Astrocyte (in vitro differentiated cells and primary cell): ENCODE data around the gene LMO1. TPM values are rescaled to one million over a fixed set of nuclear protein-coding genes. Genes with fewer than 3 reads are reported as not detected.

Experiments
- DNase-seq: peaks from one replicate; pipeline ENCODE4 v3.0.0-alpha.2; 2010; ENCODE audit warnings: low read depth
- FAIRE-seq: peaks from 2 replicates; lab custom pipeline; 2011; peaks lifted over from hg19 to GRCh38; lab: Jason Lieb, UNC
- H2AFZ ChIP-seq: 2 replicates; pipeline ENCODE4 v1.6.0; 2012; ENCODE audit warnings: low read depth, low read length, inconsistent platforms
- H3K27ac ChIP-seq: 2 replicates; pipeline ENCODE4 v1.5.1; 2011; ENCODE audit warnings: low read depth, low read length, inconsistent platforms
- H3K27me3 ChIP-seq: 2 replicates; pipeline ENCODE4 v1.6.0; 2011; ENCODE audit warnings: low read length, inconsistent platforms; ENCODE audit not compliant: insufficient read depth
- H3K36me3 ChIP-seq: 2 replicates; pipeline ENCODE4 v1.5.1; 2011; ENCODE audit warnings: low read length, inconsistent platforms; ENCODE audit not compliant: insufficient read depth
- H3K4me1 ChIP-seq: 2 replicates; pipeline ENCODE4 v1.5.1; 2011; ENCODE audit warnings: low read length, inconsistent platforms; ENCODE audit not compliant: insufficient read depth
- H3K4me2 ChIP-seq: 2 replicates; pipeline ENCODE4 v1.6.0; 2012; ENCODE audit warnings: low read length, inconsistent platforms
- H3K4me3 ChIP-seq: 2 replicates; pipeline ENCODE4 v1.5.1; 2011; ENCODE audit warnings: low read depth, mild to moderate bottlenecking, low read length, inconsistent platforms; ENCODE audit not compliant: insufficient read depth
- H3K79me2 ChIP-seq: 2 replicates; pipeline ENCODE4 v1.6.0; 2012; ENCODE audit warnings: mild to moderate bottlenecking, low read length, inconsistent platforms; ENCODE audit not compliant: insufficient read depth
- H3K9ac ChIP-seq: 2 replicates; pipeline ENCODE4 v1.6.0; 2012; ENCODE audit warnings: mild to moderate bottlenecking, low read length, inconsistent platforms
- H3K9me3 ChIP-seq: 2 replicates; pipeline ENCODE4 v1.5.1; 2012; ENCODE audit warnings: low read depth, mild to moderate bottlenecking, low read length, inconsistent platforms; ENCODE audit not compliant: insufficient read depth
- H4K20me1 ChIP-seq: 2 replicates; pipeline ENCODE4 v1.6.0; 2012; ENCODE audit warnings: low read length, inconsistent platforms; ENCODE audit not compliant: insufficient read depth
- H3K27ac Mint-ChIP-seq: one replicate; pipeline ENCODE4 v1.8.0; 2021; ENCODE audit warnings: mild to moderate bottlenecking, mixed read lengths; ENCODE audit not compliant: unreplicated experiment
- H3K27me3 Mint-ChIP-seq: one replicate; pipeline ENCODE4 v1.8.0; 2021; ENCODE audit warnings: low read depth, mixed read lengths; ENCODE audit not compliant: unreplicated experiment
- H3K36me3 Mint-ChIP-seq: one replicate; pipeline ENCODE4 v1.8.0; 2021; ENCODE audit warnings: low read depth, mixed read lengths; ENCODE audit not compliant: unreplicated experiment
- H3K4me1 Mint-ChIP-seq: one replicate; pipeline ENCODE4 v1.8.0; 2021; ENCODE audit warnings: low read depth, mixed read lengths; ENCODE audit not compliant: unreplicated experiment
- H3K4me3 Mint-ChIP-seq: one replicate; pipeline ENCODE4 v1.8.0; 2021; ENCODE audit warnings: mild to moderate bottlenecking, moderate library complexity, mixed read lengths; ENCODE audit not compliant: unreplicated experiment
- H3K9me3 Mint-ChIP-seq: one replicate; pipeline ENCODE4 v1.8.0; 2021; ENCODE audit warnings: mild to moderate bottlenecking, mixed read lengths; ENCODE audit not compliant: unreplicated experiment
- EZH2 ChIP-seq: IDR thresholded peaks from 2 replicates; pipeline ENCODE4 v1.6.1; 2012; ENCODE audit warnings: mild to moderate bottlenecking, low read length, inconsistent platforms; ENCODE audit not compliant: insufficient read depth
- total RNA-seq: library from RNA; stranded (reverse); gene quantifications from 2 replicates; pipeline ENCODE4 v1.2.1, GENCODE V29; 2021
- TF ChIP-seq, protein P1 (sequence below): IDR thresholded peaks from 2 replicates; pipeline ENCODE4 v1.5.1; 2011; ENCODE audit warnings: low read depth, mild to moderate bottlenecking, inconsistent platforms, low read length, moderate library complexity; ENCODE audit not compliant: insufficient read depth

The LMO1 gene
- total RNA-seq, 1 donor from 2014 or later: 1.5 TPM

DNA sequence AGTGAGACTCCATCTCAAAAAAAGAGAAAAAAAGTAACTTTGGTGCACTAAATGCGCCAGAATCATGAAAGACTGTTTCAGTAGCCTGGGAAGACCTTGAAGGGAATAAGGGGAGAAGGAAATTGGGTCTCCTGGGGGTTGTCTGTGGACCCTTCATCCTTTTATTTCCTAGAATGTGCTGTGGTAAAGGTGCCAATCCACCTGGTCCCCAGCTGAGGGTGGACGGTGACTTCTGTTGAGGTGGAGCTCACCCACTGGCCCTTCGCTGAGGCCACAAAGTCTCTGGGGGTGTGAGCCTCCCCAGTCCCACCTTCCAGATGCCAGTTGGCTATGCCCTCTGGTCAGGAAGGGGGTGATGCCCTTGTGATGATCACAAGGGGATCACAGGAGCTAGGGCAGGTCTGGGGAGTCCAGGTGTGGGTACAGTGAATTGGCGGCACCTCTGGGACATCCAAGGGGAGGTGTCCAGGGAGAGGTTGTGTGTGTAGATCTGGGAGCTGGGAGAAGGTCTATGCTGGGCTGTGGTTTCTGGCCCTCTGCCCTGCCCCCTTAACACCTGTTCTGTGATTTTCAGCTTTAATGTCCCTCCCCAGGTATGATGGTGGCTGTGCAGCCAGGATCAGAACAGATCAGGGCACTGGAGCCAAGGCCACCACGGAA, 34.2 kb upstream of the LMO1 start:
- Mint-ChIP-seq H3K9me3 (peaks cover under 1% of the 10 kb centered on the region), H3K4me1 (no peaks in the 10 kb centered on the region), H3K36me3 (no peaks in the 10 kb centered on the region), H3K27ac (no peak overlapping the region), H3K27me3 (peaks cover 18% of the 10 kb centered on the region), H3K4me3 (no peak overlapping the region)
- no peak overlapping the region for H3K27ac ChIP-seq
- no peaks in the 10 kb centered on the region for H3K9me3 ChIP-seq
- TF ChIP-seq, protein P1, sequence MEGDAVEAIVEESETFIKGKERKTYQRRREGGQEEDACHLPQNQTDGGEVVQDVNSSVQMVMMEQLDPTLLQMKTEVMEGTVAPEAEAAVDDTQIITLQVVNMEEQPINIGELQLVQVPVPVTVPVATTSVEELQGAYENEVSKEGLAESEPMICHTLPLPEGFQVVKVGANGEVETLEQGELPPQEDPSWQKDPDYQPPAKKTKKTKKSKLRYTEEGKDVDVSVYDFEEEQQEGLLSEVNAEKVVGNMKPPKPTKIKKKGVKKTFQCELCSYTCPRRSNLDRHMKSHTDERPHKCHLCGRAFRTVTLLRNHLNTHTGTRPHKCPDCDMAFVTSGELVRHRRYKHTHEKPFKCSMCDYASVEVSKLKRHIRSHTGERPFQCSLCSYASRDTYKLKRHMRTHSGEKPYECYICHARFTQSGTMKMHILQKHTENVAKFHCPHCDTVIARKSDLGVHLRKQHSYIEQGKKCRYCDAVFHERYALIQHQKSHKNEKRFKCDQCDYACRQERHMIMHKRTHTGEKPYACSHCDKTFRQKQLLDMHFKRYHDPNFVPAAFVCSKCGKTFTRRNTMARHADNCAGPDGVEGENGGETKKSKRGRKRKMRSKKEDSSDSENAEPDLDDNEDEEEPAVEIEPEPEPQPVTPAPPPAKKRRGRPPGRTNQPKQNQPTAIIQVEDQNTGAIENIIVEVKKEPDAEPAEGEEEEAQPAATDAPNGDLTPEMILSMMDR: no peak
- no peak for TF ChIP-seq EZH2
- H3K79me2 ChIP-seq: no peaks in the 10 kb centered on the region
- H3K4me3 ChIP-seq: no peak overlapping the region
- H2AFZ ChIP-seq: no peak overlapping the region
- DNase-seq (no peak), FAIRE-seq (no peak)
- H3K4me1 ChIP-seq: no peaks in the 10 kb centered on the region
- H3K36me3 ChIP-seq: no peaks in the 10 kb centered on the region
- peaks cover 2% of the 10 kb centered on the region for H3K27me3 ChIP-seq
- no peak overlapping the region for H3K9ac ChIP-seq
- H4K20me1 ChIP-seq: no peaks in the 10 kb centered on the region
- H3K4me2 ChIP-seq: no peak overlapping the region

DNA sequence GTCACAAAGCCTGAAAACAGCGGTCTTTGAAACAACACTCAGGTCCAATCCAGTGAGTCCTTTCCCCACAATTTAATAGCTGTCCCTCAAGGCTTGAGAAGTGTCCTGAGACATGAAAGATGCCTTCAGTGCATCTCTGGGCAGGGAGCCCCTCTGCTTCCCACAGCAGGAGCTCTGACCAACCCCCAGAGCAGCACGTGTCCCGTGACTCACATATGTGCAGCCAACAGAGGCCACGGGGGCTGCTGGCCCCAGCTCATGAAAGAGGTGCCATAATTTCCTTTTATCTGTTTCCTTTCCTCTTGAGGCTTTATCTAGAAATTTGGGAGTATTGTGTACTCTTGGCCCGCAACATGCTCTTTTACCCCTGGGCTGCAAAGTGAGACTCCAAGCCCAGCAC, 33.2 kb upstream of the LMO1 start:
- Histone ChIP-seq H3K9ac (no peak overlapping the region), H2AFZ (no peak overlapping the region), H3K4me1 (no peaks in the 10 kb centered on the region), H3K27me3 (peaks cover 2% of the 10 kb centered on the region), H3K4me3 (no peak overlapping the region), H3K27ac (no peak overlapping the region), H3K79me2 (no peaks in the 10 kb centered on the region), H3K36me3 (no peaks in the 10 kb centered on the region), H3K9me3 (no peaks in the 10 kb centered on the region), H4K20me1 (no peaks in the 10 kb centered on the region), H3K4me2 (no peak overlapping the region)
- Mint-ChIP-seq H3K4me1 (no peaks in the 10 kb centered on the region), H3K27me3 (peaks cover 18% of the 10 kb centered on the region), H3K4me3 (no peak overlapping the region), H3K27ac (no peak overlapping the region), H3K36me3 (no peaks in the 10 kb centered on the region), H3K9me3 (no peaks in the 10 kb centered on the region)
- TF ChIP-seq, protein P1: no peak
- no peak for TF ChIP-seq EZH2
- DNase-seq (no peak), FAIRE-seq (no peak)

- Mint-ChIP-seq H3K4me3 (no peak overlapping the region), H3K27ac (no peak overlapping the region), H3K4me1 (no peaks in the 10 kb centered on the region), H3K9me3 (no peaks in the 10 kb centered on the region), H3K36me3 (no peaks in the 10 kb centered on the region), H3K27me3 (peaks cover 21% of the 10 kb centered on the region)
- Histone ChIP-seq H3K4me3 (no peak overlapping the region), H3K9ac (no peak overlapping the region), H3K79me2 (no peaks in the 10 kb centered on the region), H3K9me3 (no peaks in the 10 kb centered on the region), H3K4me2 (no peak overlapping the region), H3K27me3 (peaks cover 2% of the 10 kb centered on the region), H3K27ac (no peak overlapping the region), H2AFZ (no peak overlapping the region), H3K36me3 (no peaks in the 10 kb centered on the region), H4K20me1 (no peaks in the 10 kb centered on the region), H3K4me1 (no peaks in the 10 kb centered on the region)
- TF ChIP-seq, protein P1: no peak
- TF ChIP-seq EZH2: no peak
- FAIRE-seq (no peak), DNase-seq (no peak)
Measured at GRCh38 chr11:8296038-8296649, 32.5 kb upstream of the LMO1 start.
